OCI-LY3 (cell line): ENCODE measurements around the gene ARHGAP6.

ENCODE experiments used
- H2AFZ ChIP-seq: fragments of 200-600, 300-600 bp; shearing (Covaris generic); 2 replicates; pipeline ENCODE4 v1.6.0; 2014; ENCODE audit warnings: antibody characterized with exemption, low read depth, low read length
- H3K27ac ChIP-seq: fragments of 200-600, 300-600 bp; sonication (generic); 2 replicates; pipeline ENCODE4 v1.5.1; 2014; ENCODE audit warnings: mild to moderate bottlenecking, low read length, moderate library complexity, mixed read lengths
- H3K27me3 ChIP-seq: fragments of 200-600, 300-600 bp; sonication (generic); 2 replicates; pipeline ENCODE4 v1.6.1; 2014; ENCODE audit warnings: low read depth, low read length, mixed read lengths
- H3K36me3 ChIP-seq: fragments of 200-600, 300-600 bp; sonication (generic); replicated peaks from 2 replicates; pipeline ENCODE3; 2014; ENCODE audit warnings: low read depth, low read length, mixed read lengths
- H3K4me1 ChIP-seq: fragments of 300-600, 200-600 bp; sonication (generic); 2 replicates; pipeline ENCODE4 v1.6.1; 2014; ENCODE audit warnings: low read length, mixed read lengths
- H3K4me2 ChIP-seq: fragments of 200-600, 300-600 bp; sonication (generic); 2 replicates; pipeline ENCODE4 v1.6.1; 2014; ENCODE audit warnings: low read length, mixed read lengths
- H3K4me3 ChIP-seq: fragments of 300-600, 200-600 bp; sonication (generic); 2 replicates; pipeline ENCODE4 v1.5.1; 2014; ENCODE audit warnings: antibody characterized with exemption, mild to moderate bottlenecking, low read length, moderate library complexity
- H3K79me2 ChIP-seq: fragments of 300-600, 200-600 bp; shearing (Covaris generic); 2 replicates; pipeline ENCODE4 v1.6.1; 2014; ENCODE audit warnings: mild to moderate bottlenecking, low read length, mixed read lengths
- H3K9ac ChIP-seq: fragments of 300-600, 200-600 bp; shearing (Covaris generic); 2 replicates; pipeline ENCODE4 v1.6.0; 2014; ENCODE audit warnings: mild to moderate bottlenecking, low read length, moderate library complexity
- H3K9me3 ChIP-seq: fragments of 200-600, 300-600 bp; shearing (Covaris generic); 2 replicates; pipeline ENCODE4 v1.6.1; 2014; ENCODE audit warnings: low read length, mixed read lengths; ENCODE audit not compliant: insufficient read depth
- H4K20me1 ChIP-seq: fragments of 200-600, 300-600 bp; sonication (generic); 2 replicates; pipeline ENCODE4 v1.6.1; 2016; ENCODE audit warnings: low read length, mixed read lengths; ENCODE audit not compliant: insufficient read depth
- CTCF ChIP-seq: fragments of 200-600, 300-600 bp; sonication (generic); IDR thresholded peaks from 2 replicates; pipeline ENCODE4 v1.5.1; 2014; ENCODE audit warnings: antibody characterized with exemption, low read length, low read depth
- EZH2phosphoT487 ChIP-seq: fragments of 200-600 bp; shearing (Covaris generic); IDR thresholded peaks from 2 replicates; pipeline ENCODE4 v1.6.1; 2018; ENCODE audit warnings: antibody characterized with exemption, mixed run types, low read depth

Gene ARHGAP6

DNA sequence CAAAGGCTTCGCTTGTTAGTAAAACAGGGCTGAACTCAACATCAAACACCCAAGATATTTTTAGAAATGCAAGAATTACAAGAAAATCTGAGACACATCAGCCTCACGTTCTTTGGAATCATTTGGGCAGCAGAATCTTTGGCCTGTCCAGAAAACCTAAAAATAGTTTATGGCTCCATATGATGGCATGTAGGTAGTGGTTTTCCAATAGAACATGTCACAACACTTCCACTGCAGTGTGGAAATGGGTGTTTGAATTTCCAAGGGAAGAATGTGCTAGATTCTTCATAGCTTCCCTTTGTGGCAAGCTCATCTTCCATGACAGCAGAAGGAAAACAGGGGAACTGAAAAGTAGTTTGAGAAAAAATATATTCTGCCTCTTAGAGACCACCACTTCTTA is 118.8 kb downstream of the ARHGAP6 start:
- no peaks in the 10 kb centered on the region for H3K9me3 ChIP-seq
- H3K36me3 ChIP-seq: no peaks in the 10 kb centered on the region
- no peak overlapping the region for H3K4me3 ChIP-seq
- no peak overlapping the region for H3K9ac ChIP-seq
- no peak overlapping the region for H3K27ac ChIP-seq
- TF ChIP-seq EZH2phosphoT487: no peak
- no peaks in the 10 kb centered on the region for H3K79me2 ChIP-seq
- no peaks in the 10 kb centered on the region for H3K4me1 ChIP-seq
- H3K4me2 ChIP-seq: no peak overlapping the region
- H4K20me1 ChIP-seq: no peaks in the 10 kb centered on the region
- H2AFZ ChIP-seq: no peak overlapping the region
- no peaks in the 10 kb centered on the region for H3K27me3 ChIP-seq

- no peak overlapping the region for H3K4me3 ChIP-seq
- H4K20me1 ChIP-seq: no peaks in the 10 kb centered on the region
- no peaks in the 10 kb centered on the region for H3K79me2 ChIP-seq
- H3K9me3 ChIP-seq: no peaks in the 10 kb centered on the region
- no peaks in the 10 kb centered on the region for H3K36me3 ChIP-seq
- peaks cover 12% of the 10 kb centered on the region for H3K4me1 ChIP-seq
- TF ChIP-seq CTCF: peak; percentile 40
- TF ChIP-seq EZH2phosphoT487: no peak
- H3K27ac ChIP-seq: no peak overlapping the region
- peak overlapping the region; percentile 46; the same call in 1 of the 2 replicates for H2AFZ ChIP-seq
- 0 out of 2 replicates have a peak overlapping the region, but pooled peaks have one; percentile 4 for H3K4me2 ChIP-seq
- H3K9ac ChIP-seq: no peak overlapping the region
- no peaks in the 10 kb centered on the region for H3K27me3 ChIP-seq
Observed at GRCh38 chrX:11543249-11543648, 122.5 kb downstream of the ARHGAP6 start.

GRCh38 chrX:11541510-11541909 is 124.2 kb downstream of the ARHGAP6 start:
- Histone ChIP-seq H3K9me3 (no peaks in the 10 kb centered on the region), H3K9ac (no peak overlapping the region), H3K4me3 (no peak overlapping the region), H3K27ac (no peak overlapping the region), H2AFZ (no peak overlapping the region), H3K4me1 (peaks cover 17% of the 10 kb centered on the region), H3K4me2 (no peak overlapping the region), H3K79me2 (no peaks in the 10 kb centered on the region), H4K20me1 (no peaks in the 10 kb centered on the region), H3K27me3 (no peaks in the 10 kb centered on the region), H3K36me3 (no peaks in the 10 kb centered on the region)
- TF ChIP-seq CTCF: no peak
- no peak for TF ChIP-seq EZH2phosphoT487

DNA sequence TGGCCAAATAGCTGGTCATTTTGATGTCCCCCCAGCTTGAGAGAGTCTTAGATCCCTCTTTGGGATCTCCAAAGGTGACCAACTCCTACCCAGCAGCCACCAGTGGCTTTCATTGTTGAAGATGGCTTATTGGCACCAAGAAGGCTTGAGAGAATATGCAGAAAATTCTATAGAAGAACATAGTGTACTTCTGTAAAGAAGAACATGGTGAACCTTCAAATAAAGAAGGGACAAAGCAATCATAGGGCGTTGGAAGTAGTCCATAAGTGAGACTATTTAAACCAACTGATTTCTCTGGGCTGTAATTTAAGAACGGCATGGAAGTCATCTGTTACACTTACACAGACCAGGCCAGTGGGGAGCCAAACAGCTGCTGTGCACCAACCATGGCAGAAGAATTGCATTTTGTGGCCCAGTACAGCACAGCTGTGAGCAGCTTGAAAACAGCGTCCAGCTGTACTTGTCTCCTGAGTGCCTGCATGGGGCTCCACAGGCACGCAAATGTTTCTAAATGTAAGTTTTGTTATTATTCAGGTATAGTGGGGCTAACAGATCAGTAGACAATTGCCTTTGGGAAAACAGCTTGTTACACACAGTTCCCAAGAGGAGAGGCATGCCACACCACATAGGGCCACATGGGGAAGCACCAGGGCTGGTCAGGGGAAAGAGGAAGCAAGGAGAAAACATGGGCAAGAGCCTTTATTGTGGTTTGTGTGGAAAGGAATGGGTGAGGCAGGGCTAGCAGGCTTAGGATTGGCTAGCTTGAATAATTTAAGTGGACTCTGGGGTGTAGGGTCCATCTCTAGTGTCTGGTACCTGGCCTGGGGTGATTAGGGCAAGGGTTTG is 125.0 kb downstream of the ARHGAP6 start:
- Histone ChIP-seq H3K4me3 (no peak overlapping the region), H3K9me3 (no peaks in the 10 kb centered on the region), H3K79me2 (no peaks in the 10 kb centered on the region), H3K4me2 (peak overlapping the region; percentile 5; the same call in 1 of the 2 replicates), H3K27me3 (no peaks in the 10 kb centered on the region), H2AFZ (peak overlapping the region; percentile 49; the same call in 1 of the 2 replicates), H3K9ac (no peak overlapping the region), H3K36me3 (no peaks in the 10 kb centered on the region), H4K20me1 (no peaks in the 10 kb centered on the region), H3K27ac (no peak overlapping the region), H3K4me1 (peaks cover 17% of the 10 kb centered on the region)
- TF ChIP-seq EZH2phosphoT487 (no peak), CTCF (peak; percentile 52)
